Activated T-helper 2 cell treated with anti-CD3 and anti-CD28 coated beads, Interferon-gamma antibody, Interleukin-2, Interleukin-4, amounts not matched to agents 10 μg/mL and 5 μg/mL and 100 μg/mL, durations not matched to agents 14 hours and 24 hours and 36 hours (primary cell): ENCODE results near the gene ZNF292. TPM values are rescaled to one million over a fixed set of nuclear protein-coding genes. Genes with fewer than 3 reads are reported as not detected.
"Not testable (repeated sequence)": the region's sequence is repeated elsewhere in the genome, so short reads cannot be mapped to it uniquely, and the experiment has no call there.

Source experiments
- DNase-seq: peaks from one replicate; pipeline ENCODE4 v3.0.0; 2021; ENCODE audit warnings: low spot score
- H3K27ac Mint-ChIP-seq: one replicate; pipeline ENCODE4 v1.8.0; 2021; ENCODE audit warnings: mixed read lengths
- H3K27me3 Mint-ChIP-seq: one replicate; pipeline ENCODE4 v1.8.0; 2021; ENCODE audit warnings: low read depth, mixed read lengths
- H3K36me3 Mint-ChIP-seq: one replicate; pipeline ENCODE4 v1.8.0; 2021; ENCODE audit warnings: low read depth, mixed read lengths
- H3K4me1 Mint-ChIP-seq: one replicate; pipeline ENCODE4 v1.8.0; 2021; ENCODE audit warnings: low read depth, mixed read lengths
- H3K4me3 Mint-ChIP-seq: one replicate; pipeline ENCODE4 v1.8.0; 2021; ENCODE audit warnings: low read depth, mild to moderate bottlenecking, moderate library complexity, mixed read lengths
- H3K9me3 Mint-ChIP-seq: one replicate; pipeline ENCODE4 v1.8.0; 2021; ENCODE audit warnings: mixed read lengths
- intact Hi-C: fragments of 100-400 bp; cut with micrococcal nuclease; formaldehyde crosslinking; loops from one replicate; pipeline ENCODE4 v1.15.1; 2023
- total RNA-seq: library from RNA; stranded (reverse); gene quantifications from 2 replicates; pipeline ENCODE4 v1.2.3, GENCODE V29; 2022

ZNF292 gene
- total RNA-seq, 1 donor from 2014 or later, result 56.2 TPM

- peaks cover 25% of the 10 kb centered on the region for H3K27me3 Mint-ChIP-seq
- H3K36me3 Mint-ChIP-seq, H3K4me3 Mint-ChIP-seq, H3K27ac Mint-ChIP-seq, H3K9me3 Mint-ChIP-seq, H3K4me1 Mint-ChIP-seq, intact Hi-C loops, DNase-seq: not testable (repeated sequence)
Observed at GRCh38 chr6:87301277-87301676, 145.9 kb downstream of the ZNF292 start.

GRCh38 chr6:87308970-87309369, 153.6 kb downstream of the ZNF292 start:
- Mint-ChIP-seq H3K27ac (no peak overlapping the region), H3K27me3 (peaks cover 23% of the 10 kb centered on the region)
- no peak for DNase-seq

GRCh38 chr6:87312860-87313259, 157.5 kb downstream of the ZNF292 start:
- H3K4me3 Mint-ChIP-seq, result no peak overlapping the region
- intact Hi-C loops, result no loop called here
- DNase-seq, result no peak
- H3K4me1 Mint-ChIP-seq, result no peaks in the 10 kb centered on the region
- H3K36me3 Mint-ChIP-seq, result no peaks in the 10 kb centered on the region
- no peak overlapping the region for H3K27ac Mint-ChIP-seq
- no peaks in the 10 kb centered on the region for H3K9me3 Mint-ChIP-seq
- peaks cover 29% of the 10 kb centered on the region for H3K27me3 Mint-ChIP-seq

More at GRCh38 chr6:87308970-87309369, 153.6 kb downstream of the ZNF292 start:
- H3K9me3 Mint-ChIP-seq, result no peaks in the 10 kb centered on the region
- H3K4me1 Mint-ChIP-seq, result no peaks in the 10 kb centered on the region
- H3K36me3 Mint-ChIP-seq, result no peaks in the 10 kb centered on the region
- H3K4me3 Mint-ChIP-seq, result no peak overlapping the region
- intact Hi-C loops, result no loop called here

Other genes starting within 250 kb of the ZNF292 start
- gene HTR1E, start 218.0 kb upstream of the ZNF292 start, total RNA-seq, result not detected in 2 replicates
- gene CGA, start 60.5 kb upstream of the ZNF292 start, total RNA-seq, result 0.44 and 0.59 TPM in 2 replicates
- gene SMIM8, start 167.0 kb downstream of the ZNF292 start, total RNA-seq, result 6.3 and 10.3 TPM in 2 replicates
- not detected in 2 replicates for gene GJB7, start 173.7 kb downstream of the ZNF292 start, total RNA-seq
- 1.1 TPM in 2 replicates for gene C6orf163, start 189.2 kb downstream of the ZNF292 start, total RNA-seq